ENCODE data around the gene CENPB.

CENPB gene

GRCh38 chr20:3748073-3748472, 38.5 kb downstream of the CENPB start:
- TF ChIP-seq CTCF (IDR thresholded peaks at IDR 0.05; ENCODE audit: low read length) (no peak), EZH2 (IDR thresholded peaks at IDR 0.05; ENCODE audit: borderline replicate concordance, low read length) (no peak)
- Histone ChIP-seq H2AFZ (ENCODE audit: low read length) (no peak overlapping the region), H3K4me3 (ENCODE audit: low read depth, low read length, poor library complexity, severe bottlenecking) (no peak overlapping the region), H3K79me2 (ENCODE audit: insufficient read depth, low read length) (no peaks in the 10 kb centered on the region), H3K36me3 (ENCODE audit: insufficient read depth, low read length) (no peaks in the 10 kb centered on the region; the same call in 1 of the 2 replicates), H3F3A (ENCODE audit: insufficient read depth, low read length) (no peaks in the 10 kb centered on the region), H3K27ac (ENCODE audit: low read depth, low read length, poor library complexity, severe bottlenecking) (no peak overlapping the region), H3K4me2 (ENCODE audit: low read length) (no peak overlapping the region), H3K27me3 (ENCODE audit: insufficient read depth, low read length) (peaks cover 10% of the 10 kb centered on the region; the same call in 1 of the 2 replicates), H3K9me2 (ENCODE audit: low read depth, low read length) (no peaks in the 10 kb centered on the region), H4K20me1 (ENCODE audit: insufficient read depth, low read length) (no peaks in the 10 kb centered on the region), H3K9me3 (ENCODE audit: low read length) (no peaks in the 10 kb centered on the region), H3K9ac (ENCODE audit: low read length) (no peak overlapping the region), H3K4me1 (ENCODE audit: insufficient read depth, low read length, severe bottlenecking) (no peaks in the 10 kb centered on the region)

- H3K27me3 ChIP-seq (ENCODE audit: insufficient read depth, low read length), result peaks cover 10% of the 10 kb centered on the region; the same call in 1 of the 2 replicates
- H3K27ac ChIP-seq (ENCODE audit: low read depth, low read length, poor library complexity, severe bottlenecking), result no peak overlapping the region
- no peak overlapping the region for H2AFZ ChIP-seq (ENCODE audit: low read length)
- H3K4me2 ChIP-seq (ENCODE audit: low read length), result no peak overlapping the region
- H3K9ac ChIP-seq (ENCODE audit: low read length), result no peak overlapping the region
- no peaks in the 10 kb centered on the region for H3K4me1 ChIP-seq (ENCODE audit: insufficient read depth, low read length, severe bottlenecking)
- no peak for TF ChIP-seq EZH2 (IDR thresholded peaks at IDR 0.05; ENCODE audit: borderline replicate concordance, low read length)
- no peak for TF ChIP-seq CTCF (IDR thresholded peaks at IDR 0.05; ENCODE audit: low read length)
- no peaks in the 10 kb centered on the region; the same call in 1 of the 2 replicates for H3K36me3 ChIP-seq (ENCODE audit: insufficient read depth, low read length)
- H3K4me3 ChIP-seq (ENCODE audit: low read depth, low read length, poor library complexity, severe bottlenecking), result no peak overlapping the region
- no peaks in the 10 kb centered on the region for H3K79me2 ChIP-seq (ENCODE audit: insufficient read depth, low read length)
- H3K9me2 ChIP-seq (ENCODE audit: low read depth, low read length), result no peaks in the 10 kb centered on the region
- no peaks in the 10 kb centered on the region for H3F3A ChIP-seq (ENCODE audit: insufficient read depth, low read length)
- H3K9me3 ChIP-seq (ENCODE audit: low read length), result no peaks in the 10 kb centered on the region
- no peaks in the 10 kb centered on the region for H4K20me1 ChIP-seq (ENCODE audit: insufficient read depth, low read length)
These were observed 39.1 kb downstream of the CENPB start for GRCh38 chr20:3747471-3747870.

GRCh38 chr20:3745686-3746173, 40.8 kb downstream of the CENPB start:
- Histone ChIP-seq H3K79me2 (ENCODE audit: insufficient read depth, low read length) (no peaks in the 10 kb centered on the region), H3K36me3 (ENCODE audit: insufficient read depth, low read length) (no peaks in the 10 kb centered on the region), H3K4me1 (ENCODE audit: insufficient read depth, low read length, severe bottlenecking) (no peaks in the 10 kb centered on the region), H3F3A (ENCODE audit: insufficient read depth, low read length) (no peaks in the 10 kb centered on the region), H3K27ac (ENCODE audit: low read depth, low read length, poor library complexity, severe bottlenecking) (no peak overlapping the region), H4K20me1 (ENCODE audit: insufficient read depth, low read length) (no peaks in the 10 kb centered on the region), H2AFZ (ENCODE audit: low read length) (no peak overlapping the region), H3K9me2 (ENCODE audit: low read depth, low read length) (no peaks in the 10 kb centered on the region), H3K27me3 (ENCODE audit: insufficient read depth, low read length) (peaks cover 10% of the 10 kb centered on the region; the same call in 1 of the 2 replicates), H3K9me3 (ENCODE audit: low read length) (no peaks in the 10 kb centered on the region), H3K9ac (ENCODE audit: low read length) (no peak overlapping the region), H3K4me3 (ENCODE audit: low read depth, low read length, poor library complexity, severe bottlenecking) (no peak overlapping the region), H3K4me2 (ENCODE audit: low read length) (no peak overlapping the region)
- TF ChIP-seq EZH2 (IDR thresholded peaks at IDR 0.05; ENCODE audit: borderline replicate concordance, low read length), result no peak
- TF ChIP-seq CTCF (IDR thresholded peaks at IDR 0.05; ENCODE audit: low read length), result no peak
